ENCODE results near the gene RNF40.
"Not testable (repeated sequence)": the region's sequence is repeated elsewhere in the genome, so short reads cannot be mapped to it uniquely, and the experiment has no call there.

The RNF40 gene

GRCh38 chr16:30805056-30805369 lies 42.9 kb downstream of the RNF40 start:
- Mint-ChIP-seq H3K9me3 (no peaks in the 10 kb centered on the region), H3K27me3 (ENCODE audit: low read depth) (no peaks in the 10 kb centered on the region), H3K36me3 (ENCODE audit: low read depth) (no peaks in the 10 kb centered on the region), H3K4me3 (peak overlapping the region; percentile 86 to 93 (median 93)), H3K4me1 (peaks cover 7% of the 10 kb centered on the region), H3K27ac (peak overlapping the region; percentile 97 to 98 (median 98))
- TF ChIP-seq, protein P1, sequence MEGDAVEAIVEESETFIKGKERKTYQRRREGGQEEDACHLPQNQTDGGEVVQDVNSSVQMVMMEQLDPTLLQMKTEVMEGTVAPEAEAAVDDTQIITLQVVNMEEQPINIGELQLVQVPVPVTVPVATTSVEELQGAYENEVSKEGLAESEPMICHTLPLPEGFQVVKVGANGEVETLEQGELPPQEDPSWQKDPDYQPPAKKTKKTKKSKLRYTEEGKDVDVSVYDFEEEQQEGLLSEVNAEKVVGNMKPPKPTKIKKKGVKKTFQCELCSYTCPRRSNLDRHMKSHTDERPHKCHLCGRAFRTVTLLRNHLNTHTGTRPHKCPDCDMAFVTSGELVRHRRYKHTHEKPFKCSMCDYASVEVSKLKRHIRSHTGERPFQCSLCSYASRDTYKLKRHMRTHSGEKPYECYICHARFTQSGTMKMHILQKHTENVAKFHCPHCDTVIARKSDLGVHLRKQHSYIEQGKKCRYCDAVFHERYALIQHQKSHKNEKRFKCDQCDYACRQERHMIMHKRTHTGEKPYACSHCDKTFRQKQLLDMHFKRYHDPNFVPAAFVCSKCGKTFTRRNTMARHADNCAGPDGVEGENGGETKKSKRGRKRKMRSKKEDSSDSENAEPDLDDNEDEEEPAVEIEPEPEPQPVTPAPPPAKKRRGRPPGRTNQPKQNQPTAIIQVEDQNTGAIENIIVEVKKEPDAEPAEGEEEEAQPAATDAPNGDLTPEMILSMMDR (IDR thresholded peaks at IDR 0.05; ENCODE audit: unreplicated experiment in 3 of 3) = no peak

DNA sequence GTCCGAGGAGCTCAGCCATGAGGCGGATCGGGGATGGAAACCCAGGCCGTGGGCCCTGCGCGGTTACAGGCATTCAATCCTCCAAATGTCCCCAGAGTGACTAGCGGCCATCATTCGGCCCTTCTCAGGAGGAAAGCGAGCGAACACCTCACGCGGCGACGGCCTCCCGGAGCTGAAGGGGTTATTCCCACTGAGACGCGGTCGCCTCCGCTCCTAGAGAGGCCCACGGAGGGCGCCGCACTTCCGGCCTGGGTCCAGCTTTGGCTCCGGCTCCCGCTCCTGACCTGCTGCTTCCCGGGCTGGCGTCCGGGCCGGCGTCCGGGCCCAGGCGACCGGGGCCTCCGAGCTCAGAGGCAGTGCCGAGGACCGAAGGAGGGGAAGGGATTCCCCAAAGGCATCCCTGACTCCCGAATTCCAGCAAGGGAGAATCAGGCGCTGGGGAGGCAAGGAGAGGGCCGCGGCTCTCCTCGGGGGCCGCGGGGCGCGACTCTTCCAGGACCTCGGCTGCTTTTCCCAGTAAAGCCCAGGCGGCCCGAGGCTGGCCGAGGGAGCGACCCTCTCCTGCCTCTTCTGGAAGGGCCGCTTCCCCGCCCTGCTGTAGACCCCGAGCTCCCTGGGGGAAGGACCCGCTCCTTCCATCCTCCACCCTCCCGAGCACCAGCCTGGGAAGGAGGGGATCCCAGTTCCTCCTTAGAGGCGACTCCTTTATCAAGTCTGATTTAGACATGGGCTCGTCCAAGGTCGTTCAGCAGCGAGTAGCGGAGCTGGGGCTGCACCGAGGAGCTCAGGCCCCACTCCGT lies 43.4 kb downstream of the RNF40 start:
- H3K4me1 Mint-ChIP-seq = peaks cover 7% of the 10 kb centered on the region
- no peaks in the 10 kb centered on the region for H3K9me3 Mint-ChIP-seq
- H3K36me3 Mint-ChIP-seq (ENCODE audit: low read depth) = no peaks in the 10 kb centered on the region

GRCh38 chr16:30808146-30808545 lies 46.0 kb downstream of the RNF40 start:
- peak overlapping the region in 2 of 3 experiments; percentile 55 to 65 for H3K4me3 Mint-ChIP-seq
- H3K36me3 Mint-ChIP-seq (ENCODE audit: low read depth) = no peaks in the 10 kb centered on the region
- H3K27ac Mint-ChIP-seq = peak overlapping the region in 2 of 3 experiments; percentile 55 to 64
- no peaks in the 10 kb centered on the region for H3K9me3 Mint-ChIP-seq
- TF ChIP-seq, protein P1 (IDR thresholded peaks at IDR 0.05; ENCODE audit: unreplicated experiment in 3 of 3) = no peak
- H3K27me3 Mint-ChIP-seq (ENCODE audit: low read depth) = no peaks in the 10 kb centered on the region
- peaks cover 7% of the 10 kb centered on the region for H3K4me1 Mint-ChIP-seq

More for the DNA sequence above, 43.4 kb downstream of the RNF40 start:
- no peaks in the 10 kb centered on the region for H3K27me3 Mint-ChIP-seq (ENCODE audit: low read depth)
- TF ChIP-seq, protein P1 (IDR thresholded peaks at IDR 0.05; ENCODE audit: unreplicated experiment in 3 of 3) = peak in 1 of 3 experiments; percentile 9
- H3K4me3 Mint-ChIP-seq = peak overlapping the region; percentile 86 to 93 (median 93)
- H3K27ac Mint-ChIP-seq = peak overlapping the region; percentile 97 to 98 (median 98)

DNA sequence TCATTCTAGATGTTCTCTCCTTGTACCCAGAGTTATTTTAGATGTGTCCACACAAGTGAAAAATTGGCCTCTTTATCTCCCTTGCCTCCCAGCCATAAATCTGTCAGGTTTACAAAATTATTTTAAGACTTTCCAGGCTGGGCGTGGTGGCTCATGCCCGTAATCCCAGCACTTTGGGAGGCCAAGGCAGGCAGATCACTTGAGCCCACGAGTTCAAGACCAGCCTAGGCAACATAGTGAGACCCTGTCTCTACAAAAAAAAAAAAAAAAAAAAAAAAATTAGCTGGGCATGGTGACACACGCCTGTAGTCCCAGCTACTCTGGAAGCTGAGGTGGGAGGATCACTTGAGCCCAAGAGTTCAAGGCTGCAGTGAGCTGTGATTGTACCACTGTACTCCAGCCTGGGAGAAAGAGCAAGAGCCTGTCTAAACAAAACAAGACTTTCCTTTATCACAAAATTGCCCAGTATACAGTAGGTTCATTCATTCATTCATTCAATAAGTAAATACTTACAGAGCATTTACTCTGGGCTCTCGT lies 46.8 kb downstream of the RNF40 start:
- Mint-ChIP-seq H3K4me3 (peak overlapping the region; percentile 23 to 63 (median 59)), H3K4me1 (peaks cover 12% of the 10 kb centered on the region), H3K27ac (peak overlapping the region in 2 of 3 experiments; percentile 75 to 79)
- not testable (repeated sequence) for H3K27me3 Mint-ChIP-seq (ENCODE audit: low read depth); H3K36me3 Mint-ChIP-seq (ENCODE audit: low read depth); H3K9me3 Mint-ChIP-seq

GRCh38 chr16:30809675-30810074 lies 47.6 kb downstream of the RNF40 start:
- H3K27me3 Mint-ChIP-seq (ENCODE audit: low read depth); H3K4me3 Mint-ChIP-seq; H3K9me3 Mint-ChIP-seq; H3K36me3 Mint-ChIP-seq (ENCODE audit: low read depth); H3K27ac Mint-ChIP-seq: not testable (repeated sequence)
- H3K4me1 Mint-ChIP-seq = peaks cover 12% of the 10 kb centered on the region

DNA sequence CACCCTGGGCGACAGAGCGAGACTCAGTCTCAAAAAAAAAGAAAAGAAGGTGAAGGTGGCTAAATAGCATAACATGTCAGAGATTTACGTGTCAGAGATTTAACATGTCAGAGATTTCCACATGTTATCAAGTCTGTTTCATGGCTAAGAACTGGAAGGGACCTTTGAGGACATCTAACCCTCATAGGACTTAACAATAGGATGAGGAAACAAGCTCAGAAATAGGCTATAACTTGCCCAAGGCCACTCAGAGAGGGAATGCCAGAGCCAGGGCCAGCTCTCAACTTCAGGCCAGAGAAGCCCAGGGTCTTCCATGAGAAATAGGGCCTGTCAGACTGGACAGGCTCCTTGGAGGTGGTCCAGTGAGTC lies 51.7 kb downstream of the RNF40 start:
- TF ChIP-seq, protein P1 (IDR thresholded peaks at IDR 0.05; ENCODE audit: unreplicated experiment in 3 of 3) = no peak
- Mint-ChIP-seq H3K36me3 (ENCODE audit: low read depth) (no peaks in the 10 kb centered on the region), H3K4me1 (peaks cover 5% of the 10 kb centered on the region), H3K27ac (peak overlapping the region; percentile 67 to 90 (median 87)), H3K27me3 (ENCODE audit: low read depth) (no peaks in the 10 kb centered on the region), H3K4me3 (peak overlapping the region; percentile 75 to 83 (median 81)), H3K9me3 (no peaks in the 10 kb centered on the region)

GRCh38 chr16:30816769-30817168 lies 54.6 kb downstream of the RNF40 start:
- Mint-ChIP-seq H3K36me3 (ENCODE audit: low read depth) (no peaks in the 10 kb centered on the region), H3K4me3 (no peak overlapping the region), H3K27ac (no peak overlapping the region), H3K9me3 (no peaks in the 10 kb centered on the region), H3K4me1 (peaks cover 5% of the 10 kb centered on the region), H3K27me3 (ENCODE audit: low read depth) (no peaks in the 10 kb centered on the region)
- TF ChIP-seq, protein P1 (IDR thresholded peaks at IDR 0.05; ENCODE audit: unreplicated experiment in 3 of 3) = no peak
